Lung (tissue), 12 donors: ENCODE measurements around the gene AGMO. TPM values are rescaled to one million over a fixed set of nuclear protein-coding genes. Genes with fewer than 3 reads are reported as not detected.

Experiments used
- ATAC-seq: fragments of 200-7000 bp; cut with Tn5 transposase; one replicate; pipeline ENCODE4 v1.9.1; 2020; ENCODE audit warnings: moderate number of reproducible peaks; ENCODE audit not compliant: insufficient read depth, low FRiP score
- DNase-seq, 3 donors: peaks; one replicate each; pipeline ENCODE4 v3.0.0-alpha.2; 2013 to 2017
- H3K27ac ChIP-seq, 2 donors: one replicate each; pipeline ENCODE4 v1.5.1; 2013; ENCODE audit warnings: mild to moderate bottlenecking in 2 of 2, moderate library complexity in 2 of 2, control low read depth in 1 of 2, inconsistent platforms in 1 of 2, low read depth in 1 of 2, low read length in 1 of 2
- H3K27me3 ChIP-seq, 3 donors: one replicate each; pipeline ENCODE4 v1.5.1; 2013; ENCODE audit warnings: low read length in 2 of 3; ENCODE audit not compliant: control insufficient read depth in 3 of 3, insufficient read depth in 3 of 3
- H3K36me3 ChIP-seq, 4 donors: one replicate each; pipeline ENCODE4 v1.5.1; 2013; ENCODE audit warnings: low read length in 4 of 4, mild to moderate bottlenecking in 1 of 4, moderate library complexity in 1 of 4; ENCODE audit not compliant: control insufficient read depth in 4 of 4, insufficient read depth in 4 of 4
- H3K4me1 ChIP-seq, 5 donors: one replicate each; pipeline ENCODE4 v1.5.1; 2013; ENCODE audit warnings: low read length in 5 of 5, mild to moderate bottlenecking in 2 of 5, moderate library complexity in 1 of 5; ENCODE audit not compliant: control insufficient read depth in 5 of 5, insufficient read depth in 5 of 5
- H3K4me3 ChIP-seq: one replicate; pipeline ENCODE4 v1.5.1; 2013; ENCODE audit warnings: mild to moderate bottlenecking, control low read depth, moderate library complexity
- H3K9ac ChIP-seq, 2 donors: one replicate each; pipeline ENCODE4 v1.5.1; 2013; ENCODE audit warnings: low read length in 2 of 2, control low read depth in 1 of 2; ENCODE audit not compliant: insufficient read depth in 1 of 2
- H3K9me3 ChIP-seq, 4 donors: one replicate each; pipeline ENCODE4 v1.5.1; 2013; ENCODE audit warnings: low read length in 3 of 4, mild to moderate bottlenecking in 1 of 4, moderate library complexity in 1 of 4; ENCODE audit not compliant: control insufficient read depth in 4 of 4, insufficient read depth in 3 of 4
- CTCF ChIP-seq: IDR thresholded peaks from 2 replicates; pipeline ENCODE4 v1.5.1; 2012; ENCODE audit warnings: mild to moderate bottlenecking; ENCODE audit errors: control extremely low read depth, extremely low read depth
- WGBS, 2 donors: extraction: QIAGEN DNeasy Blood & Tissue Kit; methylation state at CpG; one replicate each; pipeline ENCODE4 v1.1.7; 2013; 5-methylcytosine and 5-hydroxymethylcytosine counted together
- polyA plus RNA-seq, 2 donors: library from polyadenylated mRNA; stranded (reverse); fragments of 200-250 nt; gene quantifications; one replicate each; pipeline ENCODE4 v1.2.1, GENCODE V29; 2013
- total RNA-seq, 2 donors: library from RNA; depleted of rRNA in 1 of 2; stranded (reverse); fragments of >200 nt in 1 of 2; gene quantifications; one replicate each; pipeline ENCODE4 v1.2.1, GENCODE V29; 2014 to 2021
- donor health status: control.
- donor health status: control.
- donor health status: Bipolar disorder and iron deficiency.
- donor health status: healthy.
- donor health status: DM: yes; HTN: yes; CAD: no.

Gene AGMO
- total and polyA plus RNA-seq, 4 donors = 0.03 to 0.74 (median 0.11) TPM

DNA sequence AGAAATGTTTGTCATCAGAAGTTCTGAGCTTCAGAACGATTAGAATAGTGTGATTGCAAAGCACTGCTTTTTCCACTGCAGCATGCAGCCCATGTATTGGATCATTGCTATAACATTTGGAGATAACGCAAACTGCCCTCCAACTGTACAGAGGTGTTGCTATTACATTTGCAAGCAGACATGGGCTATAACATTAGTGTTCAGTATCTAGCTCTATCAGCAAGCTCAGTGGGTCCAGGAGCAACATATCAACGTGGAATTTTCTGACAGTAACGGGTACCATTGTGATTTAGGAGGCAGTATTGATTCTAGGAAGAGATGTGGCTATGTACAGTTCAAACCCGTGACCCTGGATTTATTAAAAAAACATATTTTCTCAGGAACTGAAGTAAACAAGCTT is 75.8 kb downstream of the AGMO start:
- Histone ChIP-seq H3K9me3 (no peaks in the 10 kb centered on the region), H3K4me1 (peaks cover 0 to 26% (median 3%) of the 10 kb centered on the region in 5 donors), H3K36me3 (no peaks in the 10 kb centered on the region), H3K9ac (no peak overlapping the region), H3K27ac (no peak overlapping the region), H3K27me3 (no peaks in the 10 kb centered on the region), H3K4me3 (no peak overlapping the region)
- no peak for ATAC-seq
- WGBS, 2 donors = 83 to 85% methylated on average over 5 of the region's 5 CpGs
- DNase-seq = peak in 2 of 3 donors; percentile 19 to 40
- TF ChIP-seq CTCF = no peak

- Histone ChIP-seq H3K9me3 (no peaks in the 10 kb centered on the region), H3K27me3 (no peaks in the 10 kb centered on the region), H3K4me1 (peaks cover 0 to 27% (median 3%) of the 10 kb centered on the region in 5 donors), H3K27ac (no peak overlapping the region), H3K4me3 (no peak overlapping the region), H3K36me3 (no peaks in the 10 kb centered on the region), H3K9ac (no peak overlapping the region)
- DNase-seq (no peak), ATAC-seq (no peak)
- no peak for TF ChIP-seq CTCF
- WGBS, 2 donors = 72 to 79% methylated on average over 5 of the region's 5 CpGs
Observed at GRCh38 chr7:15485431-15485830, 76.4 kb downstream of the AGMO start.

DNA sequence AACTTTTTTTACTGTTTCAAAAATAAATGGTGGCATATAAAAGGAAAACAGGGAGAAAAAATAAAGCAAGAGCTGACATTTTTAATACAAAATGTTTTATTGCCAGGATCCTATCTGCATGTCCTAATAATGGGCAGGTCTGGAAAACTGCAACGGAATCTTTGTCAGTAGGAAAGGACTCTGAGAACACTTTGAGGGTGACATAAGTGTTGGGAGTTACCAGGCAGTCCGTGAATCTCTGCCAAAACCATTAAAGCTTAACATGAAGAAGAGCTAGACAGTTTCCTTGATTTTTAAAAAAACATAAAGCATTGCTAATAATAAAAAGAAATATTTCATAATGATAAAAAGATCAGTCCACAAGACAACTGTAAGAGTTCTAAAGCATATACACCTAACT is 80.7 kb downstream of the AGMO start:
- H3K27ac ChIP-seq = no peak overlapping the region
- DNase-seq (peak in 1 of 3 donors; percentile 35), ATAC-seq (no peak)
- H3K4me3 ChIP-seq = no peak overlapping the region
- H3K36me3 ChIP-seq = no peaks in the 10 kb centered on the region
- H3K9ac ChIP-seq = no peak overlapping the region
- H3K27me3 ChIP-seq = no peaks in the 10 kb centered on the region
- H3K4me1 ChIP-seq = peaks cover 0 to 9% (median 0%) of the 10 kb centered on the region in 5 donors
- TF ChIP-seq CTCF = no peak
- no peaks in the 10 kb centered on the region for H3K9me3 ChIP-seq
- WGBS, 2 donors = 40 to 65% methylated on average over 2 of the region's 2 CpGs

GRCh38 chr7:15478401-15478800 is 83.4 kb downstream of the AGMO start:
- Histone ChIP-seq H3K27ac (no peak overlapping the region), H3K9me3 (no peaks in the 10 kb centered on the region), H3K4me3 (no peak overlapping the region), H3K27me3 (no peaks in the 10 kb centered on the region), H3K36me3 (no peaks in the 10 kb centered on the region), H3K9ac (no peak overlapping the region), H3K4me1 (peaks cover 0 to 9% (median 0%) of the 10 kb centered on the region in 5 donors)
- WGBS, 2 donors = 83 to 91% methylated on average over 4 of the region's 4 CpGs
- TF ChIP-seq CTCF = no peak
- DNase-seq = no peak
- no peak for ATAC-seq
